ENCODE measurements around the gene PLEKHJ1.

PLEKHJ1 gene

DNA sequence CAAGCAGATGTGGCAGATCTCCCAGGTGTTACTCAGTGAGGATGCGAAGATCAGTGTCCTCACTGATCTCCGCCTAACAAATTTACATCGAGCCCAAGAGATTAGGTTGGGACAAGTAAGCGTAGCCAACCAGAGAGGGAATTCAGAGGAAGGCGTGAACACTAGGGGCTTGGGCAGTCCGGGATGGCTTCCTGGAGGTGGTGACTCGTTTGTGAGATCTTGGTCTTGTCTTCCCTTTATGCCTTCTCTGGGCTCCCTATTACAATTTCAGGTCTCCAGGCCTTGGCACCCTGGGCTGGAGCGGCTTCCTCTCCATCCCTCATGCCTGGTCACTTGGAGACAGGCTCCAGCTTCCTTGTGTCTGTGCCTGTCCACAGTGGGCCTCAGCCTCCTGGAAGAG is 6.7 kb upstream of the PLEKHJ1 start:
- no peaks in the 10 kb centered on the region for H3K27me3 ChIP-seq
- peaks cover 31 to 32% of the 10 kb centered on the region in 2 experiments for H3K4me1 ChIP-seq (ENCODE audit: control insufficient read depth in 1 of 2, insufficient read depth in 1 of 2, low read depth in 1 of 2, low read length in 1 of 2)
- H3K9me3 ChIP-seq = no peaks in the 10 kb centered on the region
- H3K36me3 ChIP-seq = peaks cover 49% of the 10 kb centered on the region
- no peak overlapping the region for H3K4me3 ChIP-seq (ENCODE audit: low read depth in 1 of 2, low read length in 1 of 2)
- H3K27ac ChIP-seq = no peak overlapping the region
- no peak for TF ChIP-seq CTCF (IDR thresholded peaks at IDR 0.05)

- H3K9me3 ChIP-seq = no peaks in the 10 kb centered on the region
- peaks cover 38 to 39% of the 10 kb centered on the region in 2 experiments for H3K4me1 ChIP-seq (ENCODE audit: control insufficient read depth in 1 of 2, insufficient read depth in 1 of 2, low read depth in 1 of 2, low read length in 1 of 2)
- no peak for TF ChIP-seq CTCF (IDR thresholded peaks at IDR 0.05)
- H3K36me3 ChIP-seq = peaks cover 42% of the 10 kb centered on the region
- no peak overlapping the region for H3K27ac ChIP-seq
- no peak overlapping the region for H3K4me3 ChIP-seq (ENCODE audit: low read depth in 1 of 2, low read length in 1 of 2)
- no peaks in the 10 kb centered on the region for H3K27me3 ChIP-seq
These were observed 6.0 kb upstream of the PLEKHJ1 start for GRCh38 chr19:2242092-2242537.

DNA sequence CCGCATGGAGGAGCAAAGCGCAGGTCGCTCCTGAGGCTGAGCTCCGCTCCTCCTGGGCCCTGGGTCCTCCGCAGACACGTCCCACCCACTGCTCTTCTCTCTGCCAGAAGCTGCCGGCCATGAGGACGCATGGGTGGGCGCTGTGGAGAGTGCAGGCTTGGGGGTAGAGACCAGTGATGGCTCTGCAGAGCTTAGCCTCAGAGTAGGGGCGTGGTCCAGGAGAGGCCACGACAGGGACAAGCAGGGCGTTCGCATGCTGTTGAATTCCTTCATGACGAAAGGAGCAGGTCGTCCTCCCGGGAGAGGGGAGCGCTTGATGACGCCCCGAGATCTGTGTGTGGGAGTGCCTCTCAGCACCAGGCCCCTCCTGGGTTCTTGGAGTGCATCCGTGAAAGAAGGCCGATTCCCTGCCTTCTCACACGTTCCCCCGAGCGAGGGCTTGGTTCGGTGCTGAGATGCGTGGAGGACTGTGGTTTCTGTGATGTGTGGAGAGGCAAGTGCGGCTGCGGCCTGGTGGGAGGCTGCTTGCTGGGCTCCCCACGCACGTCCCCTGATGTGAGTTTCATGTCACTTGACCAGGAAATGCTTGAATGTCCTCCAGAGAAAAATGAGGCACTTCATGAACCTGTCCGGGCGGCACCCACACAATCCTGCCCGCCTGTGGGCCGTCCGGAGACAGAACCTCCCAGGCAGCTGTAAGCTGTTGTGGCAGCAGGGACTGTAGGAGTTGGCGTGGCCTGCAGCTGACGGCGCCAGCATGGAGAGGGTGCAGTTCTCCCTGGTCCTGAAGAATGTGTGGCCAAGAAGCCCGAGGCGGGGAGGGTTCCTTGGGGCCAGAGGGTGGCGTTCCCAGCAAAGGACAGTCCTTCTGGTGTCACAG is 5.0 kb upstream of the PLEKHJ1 start:
- no peak for TF ChIP-seq CTCF (IDR thresholded peaks at IDR 0.05)
- peaks cover 40 to 41% of the 10 kb centered on the region in 2 experiments for H3K4me1 ChIP-seq (ENCODE audit: control insufficient read depth in 1 of 2, insufficient read depth in 1 of 2, low read depth in 1 of 2, low read length in 1 of 2)
- H3K9me3 ChIP-seq = no peaks in the 10 kb centered on the region
- H3K36me3 ChIP-seq = peaks cover 32% of the 10 kb centered on the region
- no peak overlapping the region for H3K27ac ChIP-seq
- no peak overlapping the region for H3K4me3 ChIP-seq (ENCODE audit: low read depth in 1 of 2, low read length in 1 of 2)
- no peaks in the 10 kb centered on the region for H3K27me3 ChIP-seq

GRCh38 chr19:2239771-2240770 is 3.9 kb upstream of the PLEKHJ1 start:
- peak overlapping the region; percentile 97 for H3K27ac ChIP-seq
- no peaks in the 10 kb centered on the region for H3K27me3 ChIP-seq
- H3K4me3 ChIP-seq (ENCODE audit: low read depth in 1 of 2, low read length in 1 of 2) = peak overlapping the region in 1 of 2 experiments; percentile 3
- H3K4me1 ChIP-seq (ENCODE audit: control insufficient read depth in 1 of 2, insufficient read depth in 1 of 2, low read depth in 1 of 2, low read length in 1 of 2) = peaks cover 47 to 50% of the 10 kb centered on the region in 2 experiments
- TF ChIP-seq CTCF (IDR thresholded peaks at IDR 0.05) = no peak
- H3K36me3 ChIP-seq = peaks cover 22% of the 10 kb centered on the region
- no peaks in the 10 kb centered on the region for H3K9me3 ChIP-seq

GRCh38 chr19:2239173-2239572 is 3.0 kb upstream of the PLEKHJ1 start:
- Histone ChIP-seq H3K36me3 (peaks cover 13% of the 10 kb centered on the region), H3K4me3 (ENCODE audit: low read depth in 1 of 2, low read length in 1 of 2) (peak overlapping the region in 1 of 2 experiments; percentile 3), H3K27ac (peak overlapping the region; percentile 97), H3K9me3 (no peaks in the 10 kb centered on the region), H3K4me1 (ENCODE audit: control insufficient read depth in 1 of 2, insufficient read depth in 1 of 2, low read depth in 1 of 2, low read length in 1 of 2) (peaks cover 52 to 58% of the 10 kb centered on the region in 2 experiments), H3K27me3 (no peaks in the 10 kb centered on the region)
- TF ChIP-seq CTCF (IDR thresholded peaks at IDR 0.05) = no peak
